NCI-H526 treated with DMSO at 0.1 percent for 48 hours (cell line): Measurements from ENCODE around the gene BYSL.

Source experiments
- DNase-seq: peaks from one replicate; lab custom pipeline; 2025; lab: John Stamatoyannopoulos, UW

BYSL gene, protein sequence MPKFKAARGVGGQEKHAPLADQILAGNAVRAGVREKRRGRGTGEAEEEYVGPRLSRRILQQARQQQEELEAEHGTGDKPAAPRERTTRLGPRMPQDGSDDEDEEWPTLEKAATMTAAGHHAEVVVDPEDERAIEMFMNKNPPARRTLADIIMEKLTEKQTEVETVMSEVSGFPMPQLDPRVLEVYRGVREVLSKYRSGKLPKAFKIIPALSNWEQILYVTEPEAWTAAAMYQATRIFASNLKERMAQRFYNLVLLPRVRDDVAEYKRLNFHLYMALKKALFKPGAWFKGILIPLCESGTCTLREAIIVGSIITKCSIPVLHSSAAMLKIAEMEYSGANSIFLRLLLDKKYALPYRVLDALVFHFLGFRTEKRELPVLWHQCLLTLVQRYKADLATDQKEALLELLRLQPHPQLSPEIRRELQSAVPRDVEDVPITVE

DNA sequence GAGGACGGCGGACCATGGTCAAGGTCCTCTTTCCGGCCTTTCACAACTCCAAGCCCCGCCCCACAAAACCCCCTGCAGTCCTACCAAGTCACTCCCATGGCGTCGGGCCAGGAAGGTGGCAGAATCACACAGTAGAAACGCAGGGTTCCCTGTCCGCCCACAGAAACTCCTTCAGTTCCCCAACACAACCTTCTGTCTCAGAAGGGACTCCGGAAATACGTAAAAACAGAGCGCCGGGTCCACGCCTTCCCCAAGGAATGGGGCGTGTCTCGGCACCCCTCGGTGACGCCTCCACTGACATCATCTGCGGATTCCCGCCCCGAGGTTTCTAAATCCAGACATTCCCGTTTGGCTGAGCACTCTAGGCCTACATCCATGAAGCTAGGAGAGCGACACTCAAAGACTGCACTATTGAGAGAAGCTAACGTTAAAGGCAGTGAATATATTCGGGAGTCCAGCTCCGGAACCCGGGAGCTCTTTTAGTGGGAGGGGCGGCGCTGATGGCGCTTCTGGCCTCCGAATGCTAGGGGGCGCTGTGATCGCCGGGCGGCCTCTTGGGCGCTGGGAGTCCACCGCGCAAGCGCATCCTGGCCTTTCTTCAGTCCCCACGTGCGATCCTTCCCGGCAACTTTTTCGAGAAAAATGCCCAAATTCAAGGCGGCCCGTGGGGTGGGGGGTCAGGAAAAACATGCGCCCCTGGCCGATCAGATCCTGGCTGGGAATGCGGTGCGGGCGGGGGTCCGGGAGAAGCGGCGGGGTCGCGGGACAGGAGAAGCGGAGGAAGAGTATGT lies at the start of gene BYSL, which contains the start of gene MED20:
Gene BYSL, plus strand, starts transcription at position 579 of the 791 bp plus-strand sequence. Its CDS starts 64 bp downstream, at position 643.
Gene MED20, minus strand, starts transcription at position 219 of the 791 bp plus-strand sequence. Its CDS starts 121 bp downstream, at position 98.
- peak; percentile 90 for DNase-seq

DNA sequence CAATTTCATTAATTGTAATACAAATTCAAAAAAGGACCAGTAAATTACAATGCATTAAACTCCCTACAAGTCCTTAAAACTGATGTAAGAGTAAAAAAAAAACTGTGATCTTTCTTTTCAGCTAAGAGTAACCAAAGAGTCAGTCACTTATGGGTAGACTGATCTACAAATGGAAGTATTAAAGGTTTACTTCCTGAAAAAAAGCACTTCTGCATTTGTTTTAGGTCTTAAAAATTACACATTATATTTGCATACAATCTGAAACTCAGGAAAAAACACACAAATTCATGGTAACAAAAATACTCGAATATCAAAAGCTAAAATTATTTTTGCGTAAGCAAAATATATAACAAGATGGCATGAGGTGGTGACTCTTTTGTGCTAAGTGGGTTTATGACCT lies 49.6 kb upstream of the BYSL start:
- no peak for DNase-seq

DNA sequence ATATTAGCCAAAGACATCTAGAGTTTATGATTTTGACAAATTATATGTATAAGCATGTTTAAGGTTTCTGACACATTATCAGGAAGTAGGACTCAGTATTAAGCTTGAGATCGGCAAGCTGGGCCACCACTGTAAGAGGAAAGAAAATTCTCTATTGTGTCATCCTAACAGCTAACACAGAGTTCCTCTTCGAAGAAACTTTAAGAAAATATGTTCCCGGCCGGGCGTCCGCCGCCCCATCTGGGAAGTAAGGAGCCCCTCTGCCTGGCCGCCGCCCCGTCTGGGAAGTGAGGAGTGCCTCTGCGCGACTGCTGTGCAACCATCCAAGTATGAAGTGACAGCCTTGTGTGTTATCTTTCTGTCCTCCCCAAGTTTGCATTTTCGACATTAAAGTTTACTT lies 49.2 kb upstream of the BYSL start:
- DNase-seq: no peak

DNA sequence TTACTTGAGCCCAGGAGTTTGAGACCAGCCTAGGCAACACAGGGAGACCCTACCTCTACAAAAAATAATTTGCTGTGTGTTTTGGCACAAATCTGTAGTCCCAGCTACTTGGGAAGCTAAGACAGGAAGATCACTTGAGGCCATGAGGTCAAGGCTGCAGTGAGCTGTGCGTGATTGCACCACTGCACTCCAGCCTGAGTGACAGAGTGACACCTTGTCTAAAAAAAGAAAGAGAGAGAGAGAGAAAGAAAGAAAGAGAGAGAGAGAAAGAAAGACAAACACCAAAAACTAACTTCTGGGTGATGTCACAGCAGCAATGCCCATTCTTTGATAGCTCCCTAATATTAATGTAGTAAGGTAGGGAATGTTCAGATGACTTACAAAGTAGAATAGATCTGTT lies 46.6 kb upstream of the BYSL start:
- DNase-seq: no peak

DNA sequence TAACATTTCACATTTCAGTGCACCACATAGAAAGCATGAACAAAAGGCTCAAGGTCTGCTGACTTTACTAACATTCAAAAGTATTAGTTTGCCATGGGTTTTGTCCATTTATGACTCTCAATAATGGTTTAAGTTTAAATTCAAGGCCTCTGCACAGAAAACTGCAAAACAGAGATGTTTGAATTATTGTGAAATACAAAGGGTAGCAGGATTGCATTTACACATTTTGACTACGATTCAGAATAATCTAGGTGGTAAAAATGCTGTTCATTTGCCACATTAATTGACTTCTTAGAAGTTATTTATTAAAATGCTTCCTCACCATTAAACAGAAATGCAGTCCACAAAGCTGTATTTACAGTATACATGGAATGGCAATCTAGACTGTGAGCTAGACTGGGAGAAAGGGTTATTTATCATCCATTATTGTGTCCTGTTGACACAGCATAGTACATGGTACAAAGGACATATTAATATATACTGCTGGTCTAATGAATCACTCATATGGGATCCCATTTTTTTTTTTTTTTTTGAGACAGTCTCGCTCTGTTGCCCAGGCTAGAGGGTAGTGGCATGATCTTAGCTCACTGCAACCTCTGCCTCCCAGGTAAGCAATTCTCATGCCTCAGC lies 44.1 kb upstream of the BYSL start:
- no peak for DNase-seq

DNA sequence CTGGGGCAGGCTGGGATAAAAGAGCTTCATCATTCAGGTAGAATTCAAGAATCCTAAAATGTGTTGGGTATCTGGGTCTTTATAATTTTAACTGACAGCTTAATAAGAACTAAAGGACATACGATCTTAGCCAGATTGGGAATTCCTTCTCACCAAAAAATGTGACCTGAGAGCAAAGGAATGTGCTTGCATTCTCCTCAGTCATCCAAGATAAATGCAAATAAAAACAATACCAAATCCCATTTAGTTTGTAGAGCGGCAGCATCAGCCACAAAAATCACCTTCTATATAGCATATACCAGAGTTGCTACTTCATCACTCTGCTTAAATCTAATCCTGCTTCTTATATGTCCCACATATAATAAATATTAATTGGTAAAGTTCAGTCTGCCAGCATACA lies 43.1 kb upstream of the BYSL start:
- no peak for DNase-seq

DNA sequence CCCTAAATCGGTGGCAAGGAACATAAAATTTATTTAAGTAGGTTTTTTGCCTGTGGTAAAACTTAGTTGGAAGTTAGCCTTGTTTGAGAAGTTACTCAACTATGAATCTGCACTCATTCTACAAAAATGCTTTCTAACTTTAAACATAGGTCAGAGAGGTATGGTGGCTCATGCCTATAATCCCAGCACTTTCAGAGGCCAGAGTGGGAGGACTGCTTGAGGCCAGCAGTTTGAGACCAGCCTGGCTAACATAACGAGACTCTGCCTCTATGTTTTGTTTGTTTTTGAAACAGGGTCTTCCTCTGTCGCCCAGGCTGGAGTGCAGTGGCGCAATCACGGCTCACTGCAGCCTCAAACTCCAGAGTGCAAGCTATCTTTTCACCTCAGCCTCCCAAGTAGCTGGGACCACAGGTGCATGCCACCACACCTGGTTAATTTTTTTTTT lies 42.3 kb upstream of the BYSL start:
- DNase-seq: no peak

DNA sequence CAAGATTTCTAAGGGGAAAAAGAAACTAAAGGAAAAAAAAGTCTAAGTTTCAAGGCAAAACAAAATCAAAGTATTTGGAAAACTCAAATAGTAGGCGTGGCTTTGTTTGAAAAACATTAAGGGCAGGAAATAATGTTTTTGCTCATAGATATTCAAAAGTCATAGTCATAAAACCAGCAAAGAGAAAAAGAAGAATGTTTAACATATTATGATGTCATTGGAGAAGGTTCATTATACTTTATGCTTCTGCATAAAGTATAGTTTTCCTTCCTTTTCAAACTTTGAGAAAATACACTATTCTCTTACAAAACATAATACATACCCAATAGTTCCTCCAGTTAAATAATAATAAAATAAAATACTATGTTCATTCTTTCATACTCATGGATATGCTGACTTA lies 39.8 kb upstream of the BYSL start:
- no peak for DNase-seq

DNA sequence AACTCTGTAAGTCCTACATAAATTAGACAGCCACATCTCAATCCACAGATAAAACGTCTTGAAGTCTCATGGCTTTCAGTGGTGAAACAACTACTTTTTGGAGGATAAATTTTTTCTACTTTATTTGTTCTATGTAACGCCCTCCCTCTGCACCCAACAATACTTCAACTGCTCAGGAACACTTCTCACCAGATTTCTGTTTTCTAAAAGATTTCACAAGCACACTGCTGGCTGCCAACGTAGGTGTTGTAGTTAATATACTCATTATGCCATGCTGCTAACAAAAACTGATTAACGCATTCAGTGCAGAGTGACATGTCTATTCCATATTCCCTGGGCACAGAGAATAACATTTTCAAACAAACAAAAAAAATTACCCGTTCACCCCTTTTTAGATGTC lies 36.3 kb upstream of the BYSL start:
- no peak for DNase-seq

DNA sequence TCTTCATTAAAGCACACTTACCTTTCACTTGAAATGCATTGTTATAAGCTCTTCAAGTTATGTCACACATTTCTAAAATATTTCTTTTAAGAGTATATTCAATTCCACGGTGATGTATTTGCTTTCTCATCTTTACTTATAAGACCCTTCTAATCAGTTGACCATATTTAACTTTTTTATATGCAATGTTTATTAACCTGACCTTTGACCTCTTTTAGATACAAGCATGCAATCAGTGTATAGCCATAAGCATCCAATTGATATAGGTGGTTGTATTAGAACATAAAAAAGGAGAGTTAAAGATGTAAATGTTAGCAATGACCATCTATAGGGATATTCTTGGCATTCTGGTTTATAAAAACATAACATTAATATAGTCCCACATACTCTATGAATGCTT lies 35.4 kb upstream of the BYSL start:
- DNase-seq: no peak

DNA sequence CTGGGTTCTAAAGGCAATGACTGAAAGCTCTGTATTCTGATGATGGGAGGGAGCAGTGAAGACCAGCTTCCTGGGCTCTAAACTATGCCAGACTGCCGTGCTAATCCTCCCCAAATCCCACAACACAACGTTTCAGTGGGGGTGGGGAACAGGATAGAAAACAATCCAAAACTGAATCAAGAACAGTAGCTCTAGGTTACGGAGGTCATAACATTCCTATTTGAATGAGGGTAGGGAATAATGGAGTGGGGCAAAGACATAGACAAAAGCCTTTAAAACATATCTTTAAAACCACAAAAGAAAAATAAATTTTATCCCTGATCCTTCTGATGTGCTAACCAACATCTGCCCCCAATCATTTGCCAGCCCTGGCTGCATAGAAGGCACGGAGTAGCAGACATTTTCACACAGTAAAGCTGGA lies 34.0 kb upstream of the BYSL start:
- no peak for DNase-seq

DNA sequence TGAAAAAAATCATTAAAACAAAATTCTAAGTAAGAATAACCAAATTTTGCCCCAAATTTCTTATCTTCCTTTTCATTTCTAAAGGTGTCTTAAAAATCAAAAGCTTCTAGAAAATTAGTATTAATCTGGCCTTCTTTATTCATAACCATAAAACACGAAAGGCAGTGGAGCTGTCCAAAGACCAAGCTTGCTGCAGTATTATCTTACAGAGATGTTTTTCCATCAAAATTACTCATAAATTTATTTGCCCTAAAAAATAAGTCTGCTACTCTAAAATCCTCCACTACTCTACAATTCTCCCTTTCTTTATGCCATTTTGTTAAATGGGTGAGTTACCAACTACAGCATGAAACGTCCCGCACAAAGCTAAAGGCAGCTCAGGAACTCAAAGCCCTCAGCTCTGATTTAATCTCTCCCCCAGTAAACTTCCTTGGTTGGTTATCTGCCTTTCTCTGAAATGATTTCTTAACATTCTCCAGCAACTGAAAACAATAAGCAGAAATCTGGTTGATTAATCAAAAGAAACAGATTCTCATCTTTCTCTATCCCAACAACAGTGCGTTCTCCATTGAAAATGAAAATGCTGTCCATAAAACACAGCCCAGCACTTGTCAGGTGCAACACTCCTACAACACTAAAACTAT lies 28.3 kb upstream of the BYSL start:
- DNase-seq: no peak

DNA sequence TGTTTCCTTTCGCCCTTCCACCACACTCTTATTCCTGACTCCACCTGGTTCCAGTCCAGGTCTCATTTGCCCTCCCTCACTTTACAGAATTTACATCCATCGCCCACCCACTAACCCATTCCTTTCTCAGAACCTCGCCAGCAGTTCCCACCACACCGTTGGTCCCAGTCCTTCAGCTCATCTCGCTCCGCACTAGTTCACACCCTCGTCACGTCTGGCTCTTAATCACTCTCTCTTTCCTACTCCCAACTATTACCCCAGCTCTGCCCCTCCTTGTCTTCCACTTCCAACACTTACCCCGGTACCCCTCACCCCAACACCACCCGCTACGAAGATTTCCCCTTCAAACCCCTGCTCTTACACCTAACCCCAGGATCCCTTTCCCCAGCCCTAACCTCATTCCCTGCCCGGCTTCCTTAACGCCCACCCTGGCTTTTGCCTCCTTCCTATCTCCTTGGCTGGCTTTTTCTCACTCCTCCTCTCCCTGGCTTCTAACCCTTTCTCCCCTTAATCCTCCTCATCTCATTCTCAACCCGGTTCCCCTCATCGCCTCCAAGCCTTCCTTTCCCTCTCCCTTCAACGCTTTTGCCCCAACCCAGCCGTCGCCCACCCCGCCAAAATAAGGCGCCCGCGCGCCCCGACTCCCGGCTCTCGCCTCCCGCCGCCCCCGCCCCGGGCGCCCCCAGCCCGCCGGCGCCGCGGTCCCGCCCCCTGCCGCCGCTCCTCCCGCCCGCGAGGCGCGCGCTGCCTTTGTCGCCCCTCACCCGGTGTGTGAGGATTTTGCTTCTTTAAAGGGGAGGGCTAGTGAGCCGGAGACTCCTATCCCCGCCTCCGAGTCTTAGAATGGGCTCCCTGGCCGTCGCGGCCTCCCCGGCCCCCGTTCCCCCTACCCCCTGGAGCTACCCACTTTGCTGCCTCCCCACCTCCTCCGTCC lies 26.7 kb upstream of the BYSL start:
- DNase-seq: peak; percentile 77

DNA sequence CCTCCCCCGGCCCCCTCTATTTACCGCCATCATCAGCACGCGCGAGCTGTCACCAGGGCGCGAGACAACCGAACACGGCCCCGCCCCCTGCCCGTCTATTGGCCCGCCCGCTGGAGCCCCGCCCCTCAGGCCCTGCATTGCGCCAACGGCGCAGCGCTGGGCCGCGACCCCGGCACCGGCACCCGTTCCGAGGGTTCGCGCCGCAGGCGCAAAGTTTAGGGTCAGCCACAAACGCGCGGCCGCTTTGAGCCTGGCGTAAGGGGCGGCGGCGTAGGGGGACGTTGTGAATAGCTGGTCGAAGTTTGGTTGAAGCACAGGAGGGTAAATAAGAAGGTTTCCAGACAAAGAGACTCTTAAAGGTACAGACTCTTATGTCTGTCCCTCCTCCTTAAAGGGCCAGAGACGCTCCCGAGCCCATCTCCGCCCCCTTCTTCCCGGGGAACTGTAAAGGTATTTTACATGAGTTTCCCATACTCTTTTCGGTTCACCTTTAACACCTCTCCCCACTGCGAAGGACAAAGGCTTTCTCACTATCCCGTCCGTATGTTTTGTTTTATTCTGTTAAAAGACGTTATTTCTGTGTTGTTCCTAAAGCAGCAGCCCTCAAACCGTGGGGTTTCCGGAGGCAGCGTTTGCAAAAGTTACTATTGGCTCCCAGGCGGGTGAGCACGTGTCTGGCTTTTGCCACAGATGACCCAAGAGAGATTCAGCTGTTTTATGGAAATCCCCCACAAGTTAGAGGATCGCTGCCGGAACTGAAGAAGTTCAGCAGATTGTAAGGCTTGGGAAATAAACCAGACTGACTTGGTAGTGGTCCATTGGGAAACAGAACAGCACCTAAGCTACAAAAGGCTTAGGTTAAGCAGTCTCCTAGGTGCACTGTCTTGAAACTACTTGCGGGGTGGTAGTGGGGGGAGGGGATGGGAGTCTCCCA lies 25.7 kb upstream of the BYSL start, which contains the start of gene USP49:
Gene USP49, minus strand, starts transcription at position 76 of the 934 bp plus-strand sequence. CDS start 88,392 bp downstream, outside the sequence.
- peak; percentile 77 for DNase-seq

DNA sequence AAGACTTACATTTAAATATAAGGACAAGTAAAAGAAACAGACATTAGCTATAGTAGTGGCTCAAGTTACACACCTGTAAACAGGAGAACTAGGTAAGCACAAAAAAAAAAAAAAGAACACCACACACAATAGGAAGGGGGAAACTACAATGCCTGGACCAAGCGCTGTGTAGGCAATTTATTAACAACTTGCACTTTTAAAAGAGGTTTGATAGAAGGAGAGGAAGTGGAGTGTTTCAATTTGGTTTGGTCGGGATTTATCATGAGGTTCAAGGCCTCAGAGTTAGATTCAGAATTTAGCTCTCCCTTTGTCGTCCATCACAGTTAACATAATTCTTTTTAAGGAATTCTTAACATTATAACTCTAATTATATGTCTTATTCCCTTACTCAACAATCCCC lies 25.0 kb upstream of the BYSL start:
- DNase-seq: no peak

DNA sequence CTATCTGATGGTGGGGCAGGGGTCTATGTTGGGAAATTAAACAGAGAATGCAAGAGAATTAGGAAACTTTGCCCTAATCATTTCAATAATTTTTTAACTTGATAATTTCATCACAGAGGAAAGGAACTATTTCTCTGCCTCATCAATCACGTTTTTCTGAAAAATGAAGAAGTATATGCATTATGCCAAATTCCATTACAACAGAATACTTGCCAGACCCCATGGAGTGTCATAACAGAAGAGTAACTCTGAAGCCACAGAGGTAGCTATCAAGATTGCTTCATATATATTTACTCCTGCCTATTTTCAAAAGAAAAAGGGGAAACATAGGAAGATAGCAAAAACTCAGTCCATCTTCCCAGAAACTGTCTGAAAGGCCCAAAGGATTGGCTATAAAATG lies 20.4 kb upstream of the BYSL start:
- no peak for DNase-seq

DNA sequence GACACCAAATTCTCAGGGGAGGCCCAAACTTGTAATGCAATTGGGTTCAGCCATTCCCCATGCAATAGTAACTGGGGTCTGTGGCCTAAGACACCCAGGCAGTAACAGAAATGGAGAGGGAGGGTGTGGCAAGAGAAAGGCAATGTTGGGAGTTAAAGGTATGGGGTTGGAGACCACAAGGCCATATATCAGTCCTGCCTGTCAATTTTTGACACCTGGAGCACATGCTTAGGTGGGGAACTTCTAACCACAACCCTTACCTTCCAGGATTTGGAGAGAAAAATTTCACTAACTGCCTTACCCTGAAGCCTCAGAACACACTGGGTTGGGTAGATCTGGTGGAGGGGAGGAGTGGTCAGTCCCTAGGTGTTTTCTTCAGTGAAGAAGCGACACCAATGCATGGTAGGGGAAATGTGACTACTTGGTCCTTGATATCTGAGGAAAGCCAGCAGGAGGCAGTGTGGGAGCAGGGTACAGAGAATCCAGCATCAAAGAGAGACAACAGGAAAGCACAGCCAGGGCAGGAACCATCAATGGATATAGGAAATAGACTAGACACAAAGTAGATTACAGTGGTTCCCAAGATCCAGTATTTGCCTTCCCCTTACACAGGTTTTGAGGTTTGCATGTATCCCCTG lies 19.3 kb upstream of the BYSL start:
- no peak for DNase-seq

DNA sequence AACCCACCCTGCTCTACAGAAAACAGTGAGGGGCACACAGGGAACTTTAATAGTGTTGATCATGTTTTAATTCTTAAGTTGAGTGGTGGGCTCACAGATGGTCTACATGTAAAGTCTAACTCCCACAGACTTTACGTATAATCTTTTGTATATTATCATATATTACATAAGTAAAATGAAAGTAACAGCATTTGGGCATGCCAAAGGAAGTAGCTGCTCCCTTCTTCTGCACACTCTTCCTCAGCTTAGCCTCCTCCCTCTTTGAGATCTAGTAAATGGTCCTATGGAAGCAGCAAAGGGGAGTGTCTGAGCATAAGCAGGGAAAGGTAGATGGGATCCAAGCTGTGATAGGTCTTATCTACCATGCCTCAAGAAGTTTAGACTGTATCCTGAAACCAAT lies 11.6 kb upstream of the BYSL start:
- DNase-seq: no peak

DNA sequence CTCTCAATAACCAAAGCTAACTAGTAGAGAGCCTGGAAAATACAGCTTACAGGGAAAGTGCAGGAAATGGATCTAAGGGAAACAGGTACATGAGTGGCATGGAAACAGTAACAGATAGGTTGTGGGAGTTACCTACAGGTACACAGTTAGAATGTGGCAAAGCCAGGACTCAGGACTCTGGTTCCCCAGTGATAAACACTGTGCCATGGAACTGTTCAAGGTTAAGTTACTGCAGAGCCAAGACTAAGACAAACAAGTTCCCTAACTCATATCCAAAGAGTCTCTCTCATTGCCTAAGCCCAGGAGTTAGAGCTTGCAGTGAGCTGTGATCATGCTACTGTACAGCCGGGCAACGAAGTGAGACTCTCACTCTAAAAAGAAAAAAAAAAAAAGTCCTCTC lies 7.0 kb upstream of the BYSL start:
- no peak for DNase-seq
